NCI-H774 (cell line): Measurements from ENCODE around the gene FADS2.

Experiments used
- DNase-seq: peaks from one replicate; lab custom pipeline; 2025; lab: John Stamatoyannopoulos, UW

The FADS2 gene

GRCh38 chr11:61905801-61906521 is 77.9 kb downstream of the FADS2 start:
- DNase-seq = no peak

- no peak for DNase-seq
Observed at GRCh38 chr11:61906522-61906909, 78.4 kb downstream of the FADS2 start.

GRCh38 chr11:61907282-61907681 is 79.2 kb downstream of the FADS2 start:
- no peak for DNase-seq

- DNase-seq = no peak
Observed at GRCh38 chr11:61907871-61908729, 80.0 kb downstream of the FADS2 start.

- DNase-seq = no peak
Observed at GRCh38 chr11:61908730-61909316, 80.7 kb downstream of the FADS2 start.

- DNase-seq = no peak
Observed at GRCh38 chr11:61910187-61911127, 82.4 kb downstream of the FADS2 start.

GRCh38 chr11:61911128-61911700 is 83.1 kb downstream of the FADS2 start:
- DNase-seq = no peak

- no peak for DNase-seq
Observed at GRCh38 chr11:61911701-61912529, 83.8 kb downstream of the FADS2 start.

DNA sequence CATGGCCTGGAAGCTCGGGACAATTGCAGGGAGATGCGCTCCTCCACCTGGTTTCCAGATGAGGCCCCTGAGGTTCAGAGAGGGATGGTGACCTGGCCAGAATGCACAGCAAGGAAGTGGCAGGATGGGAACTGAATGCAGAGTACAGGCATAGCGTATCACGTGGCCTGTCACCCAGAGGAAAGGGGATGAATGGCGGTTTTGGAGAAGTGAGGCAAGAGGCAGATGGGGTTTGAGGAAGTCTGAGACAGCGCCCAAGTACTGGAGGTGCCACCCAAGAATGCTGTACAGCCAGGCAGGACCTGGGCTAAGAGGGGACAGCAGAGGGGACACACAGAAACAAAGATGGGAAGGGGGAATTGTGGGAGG is 84.4 kb downstream of the FADS2 start:
- no peak for DNase-seq

- DNase-seq = no peak
Observed at GRCh38 chr11:61912991-61913698, 85.0 kb downstream of the FADS2 start.

GRCh38 chr11:61913699-61914395 is 85.7 kb downstream of the FADS2 start:
- no peak for DNase-seq

- no peak for DNase-seq
Observed at GRCh38 chr11:61914471-61915171, 86.5 kb downstream of the FADS2 start.

DNA sequence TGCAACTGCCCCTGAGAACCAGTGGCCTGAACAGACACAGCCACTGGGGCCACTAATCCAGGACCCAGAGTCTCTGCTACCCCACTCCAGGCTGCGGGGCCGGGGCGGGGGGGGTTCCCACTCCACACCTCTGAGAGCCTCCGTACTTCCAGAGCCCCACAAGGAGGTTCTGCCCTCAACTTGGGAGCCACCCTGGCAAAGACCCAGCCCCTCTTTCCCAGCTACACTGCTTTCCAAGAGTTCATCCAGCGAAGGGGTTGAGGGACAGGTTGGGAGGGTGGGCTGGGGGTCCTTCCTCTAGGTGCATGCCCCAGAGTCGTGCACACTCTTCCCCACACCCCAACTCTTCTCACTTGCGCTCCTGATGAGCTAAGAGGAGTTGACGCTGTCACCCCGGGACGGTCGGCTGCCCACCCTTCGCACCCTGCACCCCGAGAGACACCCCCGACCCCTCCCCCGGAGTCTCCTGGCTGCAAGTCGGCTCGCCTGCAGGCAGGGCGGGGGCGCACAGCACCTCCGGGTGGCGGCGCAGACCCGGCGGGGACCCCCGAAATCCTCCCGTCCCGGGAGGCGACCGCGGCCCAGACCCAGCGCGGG is 88.7 kb downstream of the FADS2 start:
- DNase-seq = no peak
